Retinal pigment epithelial cell (primary cell): ENCODE results near the gene ELMO1.

Experiments
- DNase-seq: peaks from one replicate; pipeline ENCODE4 v3.0.0-alpha.2; 2010; ENCODE audit warnings: low read depth
- H3K4me3 ChIP-seq: 2 replicates; pipeline ENCODE4 v1.5.1; 2011; ENCODE audit warnings: mild to moderate bottlenecking, low read length, control low read depth, moderate library complexity
- TF ChIP-seq, protein P1 (sequence below): conservative IDR thresholded peaks from 2 replicates; pipeline ENCODE4 v1.5.1; 2011; ENCODE audit warnings: low read depth, low read length, control low read depth, inconsistent platforms

ELMO1 gene

DNA sequence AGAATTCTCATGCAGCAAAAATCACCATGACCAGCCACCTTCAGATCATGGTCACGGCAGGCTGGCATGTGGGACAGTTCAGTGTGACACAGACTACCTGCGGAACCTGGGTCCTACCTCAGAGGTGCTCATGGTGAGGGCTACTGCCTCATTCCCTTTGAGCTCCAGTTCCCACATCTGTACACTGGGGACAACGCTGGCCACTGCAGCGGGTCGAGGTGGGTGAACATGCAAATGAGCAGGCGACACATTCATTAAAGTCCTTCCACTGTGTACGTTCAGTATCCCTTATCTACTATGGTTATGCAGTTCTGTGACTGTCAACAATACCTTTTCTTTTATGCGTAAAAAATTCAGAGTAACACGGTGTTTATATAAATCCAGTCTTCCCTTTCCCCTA lies 505.7 kb downstream of the ELMO1 start:
- TF ChIP-seq, protein P1, sequence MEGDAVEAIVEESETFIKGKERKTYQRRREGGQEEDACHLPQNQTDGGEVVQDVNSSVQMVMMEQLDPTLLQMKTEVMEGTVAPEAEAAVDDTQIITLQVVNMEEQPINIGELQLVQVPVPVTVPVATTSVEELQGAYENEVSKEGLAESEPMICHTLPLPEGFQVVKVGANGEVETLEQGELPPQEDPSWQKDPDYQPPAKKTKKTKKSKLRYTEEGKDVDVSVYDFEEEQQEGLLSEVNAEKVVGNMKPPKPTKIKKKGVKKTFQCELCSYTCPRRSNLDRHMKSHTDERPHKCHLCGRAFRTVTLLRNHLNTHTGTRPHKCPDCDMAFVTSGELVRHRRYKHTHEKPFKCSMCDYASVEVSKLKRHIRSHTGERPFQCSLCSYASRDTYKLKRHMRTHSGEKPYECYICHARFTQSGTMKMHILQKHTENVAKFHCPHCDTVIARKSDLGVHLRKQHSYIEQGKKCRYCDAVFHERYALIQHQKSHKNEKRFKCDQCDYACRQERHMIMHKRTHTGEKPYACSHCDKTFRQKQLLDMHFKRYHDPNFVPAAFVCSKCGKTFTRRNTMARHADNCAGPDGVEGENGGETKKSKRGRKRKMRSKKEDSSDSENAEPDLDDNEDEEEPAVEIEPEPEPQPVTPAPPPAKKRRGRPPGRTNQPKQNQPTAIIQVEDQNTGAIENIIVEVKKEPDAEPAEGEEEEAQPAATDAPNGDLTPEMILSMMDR, result no peak
- no peak overlapping the region for H3K4me3 ChIP-seq
- no peak for DNase-seq

DNA sequence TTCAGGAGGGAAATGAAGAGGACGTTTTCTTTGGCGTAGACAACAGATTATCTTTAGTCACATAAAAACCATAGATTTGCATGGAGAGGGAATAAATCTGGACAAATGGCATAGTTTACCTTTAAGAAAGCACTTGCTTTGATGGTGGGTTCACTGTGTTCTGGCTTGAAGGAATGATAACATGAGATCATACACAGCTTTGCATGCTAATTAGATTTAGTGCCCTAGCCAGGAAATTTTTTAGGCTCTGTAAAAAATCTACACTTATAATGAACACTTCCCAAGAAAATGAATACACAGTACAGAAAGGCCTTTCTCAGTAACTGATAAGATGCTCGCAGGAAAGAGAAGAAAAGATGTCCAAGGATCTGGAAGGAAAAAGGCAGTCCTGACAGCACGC lies 506.1 kb downstream of the ELMO1 start:
- TF ChIP-seq, protein P1, result no peak
- DNase-seq, result no peak
- H3K4me3 ChIP-seq, result no peak overlapping the region

DNA sequence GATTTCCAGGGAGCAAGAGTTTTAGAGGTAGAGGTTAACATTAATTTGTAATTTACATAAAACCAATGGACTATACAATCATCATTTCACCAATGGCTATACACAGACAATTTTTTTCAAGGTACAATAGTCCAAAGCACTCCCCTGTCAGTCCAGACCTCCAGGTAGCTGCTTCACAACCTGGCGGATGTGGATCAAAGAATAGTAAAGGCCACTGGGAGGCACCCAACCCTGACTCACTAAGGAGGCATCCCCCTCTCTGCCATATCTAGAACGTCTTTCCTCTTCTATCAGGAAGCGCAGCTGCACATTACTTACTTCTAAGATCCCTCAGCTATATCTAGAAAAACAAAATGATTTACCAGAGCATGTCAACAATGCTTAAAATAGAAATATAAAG lies 506.6 kb downstream of the ELMO1 start:
- TF ChIP-seq, protein P1, result no peak
- DNase-seq, result no peak
- H3K4me3 ChIP-seq, result no peak overlapping the region

DNA sequence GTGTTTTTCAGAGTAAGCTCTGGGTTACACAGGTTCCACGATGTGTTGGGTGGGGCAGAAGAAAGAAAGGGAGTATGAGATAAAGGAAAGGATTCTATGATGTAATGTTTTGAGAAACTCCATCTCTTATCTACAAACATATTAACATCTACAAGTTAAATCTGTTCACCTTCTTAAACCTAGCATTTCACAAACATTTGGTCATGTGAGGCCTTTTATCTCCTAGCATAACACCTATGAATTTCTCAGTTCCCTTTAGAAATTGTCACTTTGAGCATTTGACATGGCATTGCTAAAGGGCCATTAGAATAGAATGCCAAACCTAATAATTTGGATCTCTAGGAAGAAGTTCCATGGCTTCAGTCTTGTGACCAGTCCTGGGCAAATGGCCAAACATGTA lies 507.3 kb downstream of the ELMO1 start:
- TF ChIP-seq, protein P1, result no peak
- no peak overlapping the region for H3K4me3 ChIP-seq
- no peak for DNase-seq

DNA sequence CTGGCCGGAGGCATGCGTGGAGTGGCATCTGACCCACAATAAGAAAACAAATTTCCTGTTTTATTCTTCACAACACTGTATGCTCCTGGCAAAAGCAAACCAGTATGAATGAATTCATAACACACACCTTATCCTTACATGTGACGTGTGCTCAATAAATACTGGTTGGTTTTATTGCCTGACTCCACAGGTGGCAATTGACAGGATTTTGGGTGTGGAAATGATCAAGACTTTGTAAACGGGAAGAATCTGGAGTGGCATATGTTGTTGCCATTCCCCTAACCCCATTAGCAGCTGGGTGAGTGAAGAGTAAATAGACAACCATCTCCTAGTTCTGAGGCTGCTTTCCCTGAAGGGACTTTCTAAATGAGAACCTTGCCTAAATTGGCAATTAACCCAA lies 508.8 kb downstream of the ELMO1 start:
- no peak overlapping the region for H3K4me3 ChIP-seq
- no peak for DNase-seq
- TF ChIP-seq, protein P1, result no peak

DNA sequence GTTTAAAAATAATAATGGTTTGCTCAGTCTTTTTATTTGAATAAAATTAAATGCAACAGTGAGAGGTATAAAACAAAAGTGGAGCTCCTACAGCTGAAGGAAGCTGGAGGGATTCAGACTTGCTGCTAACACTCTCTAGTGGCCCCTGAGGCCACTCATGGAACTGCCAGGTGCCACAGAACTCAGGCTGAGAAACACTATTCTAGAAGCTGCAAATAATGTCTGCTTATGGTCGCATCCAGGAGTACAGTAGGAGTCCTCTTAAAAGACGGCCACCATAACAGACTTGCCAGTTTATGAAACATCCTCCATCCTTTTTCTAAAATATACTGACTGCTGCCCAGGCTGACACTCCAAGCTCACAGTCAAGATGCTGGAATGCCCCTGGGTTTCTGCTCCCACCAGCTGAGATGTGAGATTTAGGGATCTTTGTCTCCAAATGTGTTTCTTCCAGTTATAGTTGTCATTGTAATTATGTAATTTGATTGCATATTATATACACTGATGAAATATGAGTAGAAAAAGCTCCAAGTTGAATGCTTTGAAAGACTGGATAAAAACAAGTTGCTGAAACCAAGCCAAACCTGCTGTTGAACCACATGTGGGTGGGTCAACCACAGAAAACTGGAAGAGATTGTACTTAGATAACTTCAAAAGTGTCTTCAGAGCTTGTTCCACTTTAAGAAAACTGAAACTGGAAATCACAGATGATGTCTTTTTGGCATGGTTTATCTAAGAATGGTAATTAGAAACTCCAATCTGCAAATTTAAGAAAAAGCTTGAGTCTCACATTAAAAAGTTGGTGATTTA lies 510.7 kb downstream of the ELMO1 start:
- H3K4me3 ChIP-seq, result no peak overlapping the region
- no peak for DNase-seq
- TF ChIP-seq, protein P1, result no peak

DNA sequence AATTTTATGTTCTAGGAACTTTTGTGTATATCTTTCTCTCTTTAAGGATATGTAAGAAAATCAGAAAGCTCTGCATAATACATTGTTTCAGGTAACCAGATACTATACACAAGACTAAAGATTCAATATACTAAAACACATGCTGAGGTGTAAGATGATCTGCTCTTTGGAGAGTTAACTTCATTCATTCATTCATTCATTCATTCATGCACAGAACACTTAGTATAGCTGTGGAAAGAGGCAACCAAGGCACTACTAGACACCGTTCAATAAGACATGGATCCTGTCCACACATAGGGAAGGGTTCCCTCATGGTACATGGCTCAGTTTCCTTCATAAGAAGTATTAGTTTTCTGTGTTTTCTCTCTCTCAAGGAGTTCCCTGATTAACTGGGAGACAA lies 516.8 kb downstream of the ELMO1 start:
- DNase-seq, result no peak
- no peak overlapping the region for H3K4me3 ChIP-seq
- TF ChIP-seq, protein P1, result no peak
